ENCODE measurements around the gene RPS6KA5. TPM values are rescaled to one million over a fixed set of nuclear protein-coding genes. Genes with fewer than 3 reads are reported as not detected.

RPS6KA5 gene
- total RNA-seq, 1 donor from 2014 or later: 3.1 TPM

DNA sequence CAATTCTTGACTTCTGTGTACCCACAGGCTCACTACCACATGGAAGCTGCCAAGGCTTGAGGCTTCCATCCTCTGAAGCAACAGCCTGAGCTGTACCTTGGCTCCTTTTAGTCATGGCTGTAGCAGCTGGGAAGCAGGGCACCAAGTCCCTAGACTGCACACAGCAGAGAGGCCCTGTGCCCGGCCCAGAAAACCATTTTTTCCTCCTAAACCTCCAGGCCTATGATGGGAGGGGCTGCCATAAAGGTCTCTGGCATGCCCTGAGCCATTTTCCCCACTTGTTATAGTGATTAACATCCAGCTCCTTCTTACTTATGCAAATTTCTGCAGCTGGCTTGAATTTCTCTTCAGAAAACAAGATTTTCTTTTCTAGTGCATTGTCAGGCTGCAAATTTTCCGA lies 121.8 kb downstream of the RPS6KA5 start:
- DNase-seq: no peak

DNA sequence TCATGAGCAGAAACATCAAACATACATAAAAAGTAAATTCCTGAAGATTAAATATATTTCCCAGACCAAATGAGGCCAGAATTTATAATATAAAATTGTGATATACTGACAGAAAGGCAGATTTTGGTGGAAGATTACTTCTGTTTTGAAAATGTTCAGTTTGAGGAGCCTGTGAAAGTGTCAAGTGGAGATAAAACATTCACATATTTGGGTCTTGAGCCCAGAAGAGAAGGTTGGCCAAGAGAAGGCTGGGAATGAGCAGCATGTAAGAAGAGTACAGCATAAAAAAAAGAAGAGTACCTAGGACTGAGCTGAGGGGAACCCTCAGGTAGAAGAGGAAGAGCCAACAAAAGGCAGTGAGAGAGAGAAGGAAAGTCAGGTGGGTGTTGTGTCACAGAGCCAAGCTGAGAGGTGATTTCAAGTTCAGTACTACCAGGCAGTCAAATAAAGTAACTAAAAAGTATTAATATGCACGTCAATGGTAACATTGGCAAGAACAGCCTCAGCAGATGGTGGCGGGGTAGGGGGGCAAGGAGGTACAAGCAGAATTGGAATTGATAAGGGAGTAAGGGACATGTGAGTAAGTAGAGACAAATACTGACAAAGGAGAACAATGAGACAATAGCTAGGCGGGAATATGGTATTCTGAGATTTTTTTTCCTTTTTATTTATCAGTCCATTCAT lies 123.5 kb downstream of the RPS6KA5 start:
- no peak for DNase-seq

- DNase-seq: no peak
Observed at GRCh38 chr14:90924621-90925340, 135.7 kb downstream of the RPS6KA5 start.

GRCh38 chr14:90922141-90922540 lies 138.3 kb downstream of the RPS6KA5 start:
- no peak for DNase-seq

GRCh38 chr14:90911121-90911520 lies 149.3 kb downstream of the RPS6KA5 start:
- no peak for DNase-seq

DNA sequence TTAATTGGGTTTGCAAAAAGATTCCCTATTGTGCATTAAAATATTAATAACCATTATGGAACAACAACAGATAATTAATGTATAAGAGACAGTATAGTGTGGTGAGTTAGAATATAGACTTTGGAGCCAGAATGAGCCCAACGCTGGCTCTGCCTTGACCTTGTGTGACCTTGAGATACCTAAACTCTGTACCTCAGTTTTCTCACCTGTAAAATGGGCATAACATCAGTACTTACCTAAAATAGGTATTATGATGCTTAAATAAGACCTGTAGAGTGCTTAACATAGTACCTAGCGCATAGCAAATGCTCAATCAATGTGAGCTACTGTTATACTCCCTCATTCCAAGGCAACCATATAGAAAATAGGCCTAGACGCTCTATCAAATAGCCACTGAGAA lies 153.3 kb downstream of the RPS6KA5 start:
- DNase-seq: no peak

DNA sequence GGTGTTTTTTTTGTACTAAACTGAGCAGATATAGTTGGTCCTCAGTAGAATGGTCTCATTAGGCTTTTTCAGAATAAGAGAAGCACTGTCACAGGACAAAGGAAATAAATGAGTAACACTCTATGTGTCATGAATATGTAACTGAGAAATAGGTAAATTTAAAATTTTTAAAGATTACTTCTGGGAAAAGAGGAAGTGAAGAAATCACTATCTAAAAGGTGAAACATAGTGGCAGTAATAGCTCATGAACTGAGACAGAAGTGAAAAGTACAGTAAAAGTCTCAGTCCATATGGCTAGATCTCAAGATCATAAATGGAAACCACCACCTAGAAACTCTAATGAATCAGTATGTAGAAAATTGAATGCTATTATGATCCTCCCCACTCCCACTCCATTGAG lies 154.9 kb downstream of the RPS6KA5 start:
- no peak for DNase-seq

DNA sequence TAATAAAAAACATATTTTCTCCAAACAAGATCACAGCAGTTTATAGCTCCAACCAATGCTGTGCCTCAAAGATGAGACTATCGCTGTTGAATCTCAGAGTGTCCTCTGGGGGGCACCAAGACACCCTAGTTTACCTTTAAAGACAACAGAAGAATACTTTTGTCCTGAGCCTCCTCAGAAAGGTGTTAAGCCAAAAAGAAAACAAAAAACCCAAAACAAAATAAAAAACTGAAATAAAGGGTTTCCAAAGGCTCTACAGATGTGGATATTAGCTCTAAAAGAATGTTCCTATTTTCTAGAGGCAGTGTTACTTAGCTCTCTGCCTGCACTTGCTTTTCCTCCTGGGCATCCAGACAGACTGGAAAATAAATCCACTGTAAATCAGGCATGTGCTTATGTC lies 157.3 kb downstream of the RPS6KA5 start:
- peak; percentile 80 for DNase-seq

DNA sequence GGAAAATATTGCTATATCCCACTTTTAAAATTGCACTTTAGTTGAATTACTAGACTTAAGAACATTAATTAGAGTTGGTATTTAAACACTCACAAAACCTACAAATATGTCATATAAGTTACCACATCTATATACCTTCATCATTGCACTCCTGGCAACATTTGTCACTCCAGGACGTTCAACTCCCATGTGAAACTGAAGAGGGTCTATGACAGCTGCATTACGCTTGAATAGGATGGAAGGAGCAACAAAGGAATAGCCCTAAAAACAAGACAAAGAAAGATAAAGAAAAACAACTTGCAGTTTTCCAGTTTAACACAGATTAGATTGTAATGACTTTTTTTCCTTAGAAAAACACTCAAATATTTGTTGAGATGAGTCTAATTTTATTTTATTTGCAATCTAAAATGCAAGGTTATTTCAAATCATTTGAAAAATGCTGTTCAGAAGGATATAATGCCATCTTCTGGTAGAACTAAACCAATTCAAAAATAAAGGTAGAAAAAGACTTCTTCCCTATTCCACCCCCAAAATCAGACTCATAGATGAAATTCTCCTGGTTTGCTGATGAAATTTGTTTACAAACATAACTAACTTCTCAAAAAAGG lies 159.9 kb downstream of the RPS6KA5 start:
- DNase-seq: peak; percentile 38

- no peak for DNase-seq
Observed at GRCh38 chr14:90897022-90897421, 163.4 kb downstream of the RPS6KA5 start.

GRCh38 chr14:90894241-90894640 lies 166.2 kb downstream of the RPS6KA5 start:
- no peak for DNase-seq

DNA sequence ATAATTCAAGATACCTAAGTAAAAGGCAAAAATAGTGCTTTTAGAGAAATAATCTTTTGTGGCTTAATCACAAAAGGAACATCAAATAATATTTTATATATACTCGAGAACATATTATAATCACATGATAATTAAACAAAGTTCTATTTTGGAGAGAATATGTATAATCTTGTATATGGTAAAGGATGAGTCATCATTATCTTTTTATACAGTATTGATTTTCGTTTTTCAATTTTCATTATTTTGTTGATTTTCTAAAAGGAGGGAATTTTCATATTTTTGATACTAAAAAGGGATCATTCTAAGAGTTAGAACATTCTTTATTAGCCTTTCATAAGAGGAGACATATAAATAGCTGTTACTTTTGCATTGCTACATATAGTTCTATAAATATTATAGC lies 166.9 kb downstream of the RPS6KA5 start:
- DNase-seq: no peak

- no peak for DNase-seq
Observed at GRCh38 chr14:90892970-90893369, 167.5 kb downstream of the RPS6KA5 start.

DNA sequence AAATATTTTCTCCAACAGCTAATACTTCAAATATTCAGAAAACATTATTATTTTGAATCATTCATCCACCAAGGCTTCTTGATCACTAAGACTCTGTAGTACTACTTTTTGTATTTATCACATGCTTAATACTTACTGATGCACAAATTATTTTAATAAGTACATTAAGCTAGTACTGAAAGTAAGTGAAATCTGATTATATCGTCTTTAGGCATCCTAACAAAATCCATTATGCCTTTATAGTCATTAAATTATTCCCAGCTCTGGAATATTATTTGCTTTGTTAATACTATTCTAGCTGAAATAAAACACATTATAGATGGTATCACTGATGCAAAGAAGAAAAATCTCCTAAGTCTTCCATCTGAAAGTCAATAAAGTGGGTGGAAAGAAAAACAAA lies 169.1 kb downstream of the RPS6KA5 start:
- no peak for DNase-seq

GRCh38 chr14:90890322-90891020 lies 170.0 kb downstream of the RPS6KA5 start:
- DNase-seq: peak; percentile 11

DNA sequence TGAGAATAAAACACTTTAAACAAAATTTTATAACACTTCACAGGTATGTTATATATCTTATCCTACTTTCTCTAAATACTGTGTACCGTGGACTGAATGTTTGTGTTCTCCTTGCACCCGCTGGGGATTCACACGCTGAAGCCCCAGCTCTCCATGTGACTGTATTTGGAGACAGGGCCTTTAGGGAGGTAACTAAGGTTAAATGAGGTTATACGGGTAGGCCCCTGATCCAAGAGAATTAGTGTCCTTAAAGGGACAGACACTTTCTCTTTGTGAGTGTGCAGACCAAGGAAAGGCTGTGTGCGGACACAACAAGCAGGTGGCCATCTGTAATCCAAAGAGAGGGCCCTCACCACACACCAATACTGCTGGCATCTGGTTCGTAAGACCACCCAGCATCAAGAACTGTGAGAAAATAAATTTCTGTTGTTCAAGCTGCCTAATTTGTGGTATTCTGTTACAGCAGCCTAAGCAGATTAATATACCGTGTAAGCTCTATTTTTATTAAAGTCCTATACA lies 174.1 kb downstream of the RPS6KA5 start:
- DNase-seq: no peak

GRCh38 chr14:90883782-90884181 lies 176.7 kb downstream of the RPS6KA5 start:
- DNase-seq: no peak

DNA sequence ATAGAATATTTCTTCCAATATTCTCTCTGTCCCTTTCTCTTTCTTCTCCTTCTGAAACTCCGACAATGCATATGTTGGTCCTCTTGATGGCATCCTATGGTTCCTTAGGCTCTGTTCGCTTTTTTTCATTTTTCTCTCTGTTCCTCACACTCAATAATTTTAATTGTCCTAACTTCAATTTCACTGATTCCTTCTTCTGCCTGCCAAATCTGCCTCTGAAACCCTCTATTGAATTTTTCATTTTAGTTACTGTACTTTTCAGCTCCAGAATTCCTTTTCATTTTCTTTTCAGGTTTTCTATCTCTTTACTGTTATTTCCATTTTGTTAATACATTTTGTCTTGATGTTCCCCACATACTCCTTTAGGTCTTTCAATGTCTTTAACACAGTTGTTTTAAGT lies 177.2 kb downstream of the RPS6KA5 start:
- no peak for DNase-seq

DNA sequence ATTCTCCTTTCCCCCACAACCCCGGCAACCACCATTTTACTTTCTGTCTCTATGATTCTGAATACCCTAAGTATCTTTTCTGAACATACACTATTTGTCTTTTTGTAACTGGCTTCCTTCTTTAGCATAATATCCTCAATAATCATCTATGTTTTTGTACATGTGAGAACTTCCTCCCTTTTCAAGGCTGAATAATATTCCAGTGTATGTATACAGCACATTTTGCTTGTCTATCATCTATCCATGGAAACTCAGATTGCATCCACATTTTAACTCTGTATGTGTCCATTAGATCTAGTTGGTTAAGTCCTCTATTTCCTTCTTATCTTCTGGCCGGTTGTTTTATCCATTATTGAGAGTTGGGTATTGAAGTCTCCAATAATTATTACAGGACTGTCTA lies 180.2 kb downstream of the RPS6KA5 start:
- no peak for DNase-seq

DNA sequence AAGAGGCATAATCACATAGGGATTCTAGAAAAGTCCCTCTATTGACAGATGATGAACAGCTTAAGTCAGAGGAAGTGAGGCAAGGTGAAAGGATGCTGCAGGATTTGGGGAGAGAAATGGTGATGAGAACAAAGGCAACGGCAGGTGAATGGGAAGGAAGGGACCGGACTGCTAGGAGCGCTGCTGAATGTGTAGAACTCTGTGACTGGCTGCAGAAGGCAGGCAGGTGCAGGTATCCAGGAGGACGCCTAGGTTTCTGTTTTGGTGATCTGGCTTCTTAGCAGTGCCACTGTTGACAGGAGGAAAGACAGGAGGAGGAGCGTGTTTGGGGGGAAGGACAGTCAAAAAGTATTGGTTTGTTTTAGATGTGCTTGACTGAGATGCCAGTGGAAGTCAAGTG lies 185.8 kb downstream of the RPS6KA5 start:
- DNase-seq: no peak

DNA sequence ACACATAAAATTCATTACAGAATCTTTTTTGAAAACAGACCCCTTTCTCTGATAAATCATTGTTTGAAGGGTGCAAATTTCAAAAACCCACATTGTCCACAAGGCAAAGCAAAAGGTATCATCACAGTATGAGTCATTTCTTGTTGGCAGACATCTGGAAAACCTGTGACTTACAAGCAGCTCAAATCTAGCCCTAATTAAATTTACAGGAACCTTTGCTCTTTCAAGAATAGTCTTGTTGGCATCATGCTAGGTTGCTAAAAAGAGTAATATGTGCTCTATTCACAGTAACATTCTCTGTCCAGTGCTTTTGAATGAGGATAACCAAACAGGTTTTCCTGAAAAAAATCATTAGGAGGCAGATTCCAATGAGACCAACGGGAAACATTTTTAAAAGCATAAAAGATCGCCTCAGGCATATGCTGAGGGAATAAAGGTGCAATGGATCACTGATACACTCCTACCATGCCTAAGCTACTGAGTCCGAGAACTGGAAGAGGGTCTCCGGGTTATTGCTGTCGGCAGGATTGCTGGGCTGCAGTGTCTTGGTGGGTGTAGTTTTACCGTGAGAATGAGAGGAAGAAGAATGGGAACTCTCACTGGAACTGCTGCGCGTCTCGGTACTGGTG lies 188.7 kb downstream of the RPS6KA5 start:
- peak; percentile 65 for DNase-seq

- DNase-seq: no peak
Observed at GRCh38 chr14:90870950-90871604, 189.4 kb downstream of the RPS6KA5 start.

Data from dermis blood vessel endothelial cell (primary cell).